ENCODE measurements around the gene ZNF384.

ZNF384 gene

DNA sequence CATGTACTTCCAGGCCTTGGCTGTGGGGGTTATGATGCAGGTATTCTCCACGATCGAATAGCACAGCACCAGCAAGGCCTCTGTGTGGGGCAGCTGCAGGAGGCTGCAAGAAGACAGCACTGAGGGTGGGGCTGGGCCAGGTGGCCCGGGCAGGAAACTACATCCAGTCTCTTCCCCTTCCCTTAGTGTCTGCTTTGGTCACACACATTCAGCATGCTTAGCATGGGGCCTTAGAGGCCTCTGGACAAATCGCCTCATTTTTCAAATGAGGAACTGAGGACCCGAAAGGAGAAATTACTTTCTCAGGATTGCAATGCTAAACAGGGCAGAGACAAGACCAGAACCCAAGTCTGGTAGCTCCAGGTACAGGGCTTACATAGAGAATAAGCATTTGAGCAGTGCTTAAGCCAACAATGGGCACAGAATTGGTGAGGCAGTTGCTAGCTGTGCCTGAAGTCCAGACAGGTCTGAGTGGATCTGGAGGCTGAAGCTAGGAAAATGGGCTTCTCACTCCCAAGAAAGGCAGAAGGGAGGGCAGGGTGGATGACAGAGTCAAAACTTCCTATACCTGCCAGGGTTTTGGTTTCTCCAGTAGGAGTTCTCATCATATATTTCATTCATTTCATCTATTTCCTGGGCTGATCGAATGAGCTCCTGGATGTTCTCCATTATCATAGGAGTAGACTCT lies 45.5 kb downstream of the ZNF384 start:
- no peaks in the 10 kb centered on the region for H3K27me3 Mint-ChIP-seq
- H3K4me3 Mint-ChIP-seq: no peak overlapping the region
- ATAC-seq (replicated peaks; ENCODE audit: extremely low read depth, poor library complexity, severe bottlenecking) (peak; percentile 36), DNase-seq (ENCODE audit: low spot score in 2 of 2) (no peak)
- H3K27ac Mint-ChIP-seq (ENCODE audit: low read depth): no peak overlapping the region
- H3K9me3 Mint-ChIP-seq: no peaks in the 10 kb centered on the region
- H3K4me1 Mint-ChIP-seq: peaks cover 18% of the 10 kb centered on the region
- peaks cover 8% of the 10 kb centered on the region for H3K36me3 Mint-ChIP-seq (ENCODE audit: insufficient read depth)

DNA sequence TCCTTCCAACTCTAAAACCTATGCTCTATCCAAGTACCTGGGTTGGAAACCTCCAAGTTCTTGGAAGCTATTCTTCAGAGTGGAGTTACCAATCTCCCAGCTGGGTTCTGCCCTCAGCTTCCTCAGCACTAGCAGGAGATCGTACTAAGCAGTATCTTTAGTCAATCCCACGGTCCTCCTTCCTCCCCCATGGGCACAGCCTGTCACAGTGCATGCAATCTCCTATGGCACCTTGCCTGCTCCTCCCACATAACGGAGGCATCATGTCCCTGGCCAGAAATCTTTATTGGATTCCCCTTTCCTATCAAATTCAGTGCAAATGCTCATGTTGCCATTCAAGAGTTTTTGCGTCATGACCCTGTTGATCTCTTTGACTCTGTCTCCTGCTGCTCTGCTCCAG lies 48.0 kb downstream of the ZNF384 start:
- Mint-ChIP-seq H3K27ac (ENCODE audit: low read depth) (no peak overlapping the region), H3K4me3 (no peak overlapping the region), H3K9me3 (no peaks in the 10 kb centered on the region), H3K36me3 (ENCODE audit: insufficient read depth) (peaks cover 3% of the 10 kb centered on the region), H3K4me1 (peaks cover 13% of the 10 kb centered on the region), H3K27me3 (no peaks in the 10 kb centered on the region)
- DNase-seq (ENCODE audit: low spot score in 2 of 2) (no peak), ATAC-seq (replicated peaks; ENCODE audit: extremely low read depth, poor library complexity, severe bottlenecking) (no peak)

DNA sequence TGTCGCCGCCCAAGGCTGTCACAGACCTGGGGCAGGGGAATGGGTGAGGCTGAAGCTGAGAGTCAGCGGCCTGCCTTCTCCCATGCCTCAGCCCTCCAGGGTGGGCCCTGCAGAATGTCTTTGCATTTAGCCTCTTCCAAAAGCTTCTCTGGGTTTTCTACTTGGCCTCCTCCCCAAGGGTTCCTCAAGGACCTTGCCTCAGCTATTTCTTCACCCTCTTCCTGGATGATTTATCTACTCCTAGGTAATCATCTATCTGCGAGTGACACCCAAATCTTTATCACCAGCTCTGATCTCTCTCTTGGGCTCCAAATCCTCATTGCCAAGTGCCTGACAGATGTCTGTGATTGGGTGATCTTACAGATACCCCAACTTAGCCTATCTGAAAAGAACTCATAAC lies 48.7 kb downstream of the ZNF384 start:
- no peaks in the 10 kb centered on the region for H3K27me3 Mint-ChIP-seq
- peaks cover 18% of the 10 kb centered on the region for H3K4me1 Mint-ChIP-seq
- H3K4me3 Mint-ChIP-seq: no peak overlapping the region

DNA sequence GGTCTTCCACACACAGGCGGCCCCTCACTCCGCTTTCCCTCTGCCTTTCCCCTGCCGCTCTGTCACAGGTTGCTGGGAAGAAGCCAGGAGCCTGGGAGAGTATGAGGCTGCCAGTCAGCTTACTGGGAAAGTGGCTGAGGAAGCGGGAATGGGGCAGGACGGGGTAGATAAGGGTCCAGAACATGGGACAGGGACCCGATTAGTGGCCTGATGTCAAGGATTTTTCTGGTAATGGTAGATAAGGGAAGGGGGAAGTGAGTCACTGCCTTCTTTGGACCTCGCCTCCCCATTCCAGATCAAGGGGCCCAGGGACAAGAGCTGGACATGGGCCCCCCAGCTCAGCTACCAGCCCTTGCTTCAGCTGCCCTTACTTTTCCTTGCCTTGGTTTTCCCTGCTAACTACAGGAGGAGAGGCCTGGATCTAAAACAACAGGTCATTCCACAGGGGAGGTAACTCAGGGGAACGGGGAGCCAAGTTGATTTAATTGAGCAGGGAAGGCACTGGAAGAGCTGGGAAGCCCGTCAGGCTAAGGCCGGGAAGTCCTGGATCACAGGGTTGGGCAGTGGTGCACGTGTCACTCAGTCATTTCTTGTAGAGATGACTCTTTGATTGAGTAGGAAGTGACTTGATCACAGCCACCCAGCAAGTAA lies 49.9 kb downstream of the ZNF384 start:
- Mint-ChIP-seq H3K4me1 (peaks cover 18% of the 10 kb centered on the region), H3K27me3 (no peaks in the 10 kb centered on the region), H3K27ac (ENCODE audit: low read depth) (no peak overlapping the region), H3K36me3 (ENCODE audit: insufficient read depth) (peaks cover 9% of the 10 kb centered on the region), H3K9me3 (no peaks in the 10 kb centered on the region), H3K4me3 (no peak overlapping the region)
- no peak for ATAC-seq (replicated peaks; ENCODE audit: extremely low read depth, poor library complexity, severe bottlenecking)
- no peak for DNase-seq (ENCODE audit: low spot score in 2 of 2)

More for the DNA sequence above, 48.7 kb downstream of the ZNF384 start:
- H3K36me3 Mint-ChIP-seq (ENCODE audit: insufficient read depth): peaks cover 6% of the 10 kb centered on the region
- ATAC-seq (replicated peaks; ENCODE audit: extremely low read depth, poor library complexity, severe bottlenecking): no peak
- DNase-seq (ENCODE audit: low spot score in 2 of 2): no peak
- H3K9me3 Mint-ChIP-seq: no peaks in the 10 kb centered on the region
- no peak overlapping the region for H3K27ac Mint-ChIP-seq (ENCODE audit: low read depth)

DNA sequence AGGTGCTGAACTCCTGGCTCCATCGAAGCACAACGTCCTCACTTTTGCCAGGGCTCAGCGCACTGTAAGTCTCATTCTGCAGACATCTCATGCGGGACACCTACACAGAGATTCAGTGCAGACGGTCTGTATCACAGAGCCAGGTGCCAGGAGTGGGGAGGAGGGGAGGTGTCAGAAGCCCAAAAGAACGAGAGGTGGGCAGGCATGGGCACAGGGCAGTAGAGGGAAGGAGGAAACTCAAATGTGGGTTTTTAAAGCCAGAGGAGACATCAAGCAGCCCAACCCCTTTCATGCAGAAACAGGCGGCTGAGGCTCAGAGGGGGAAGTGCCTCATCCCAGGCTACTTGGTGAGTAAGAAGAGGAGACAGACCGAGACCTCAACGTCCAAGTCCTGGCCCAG lies 50.9 kb downstream of the ZNF384 start:
- Mint-ChIP-seq H3K9me3 (no peaks in the 10 kb centered on the region), H3K4me1 (peaks cover 18% of the 10 kb centered on the region), H3K27me3 (no peaks in the 10 kb centered on the region), H3K4me3 (no peak overlapping the region), H3K36me3 (ENCODE audit: insufficient read depth) (peaks cover 8% of the 10 kb centered on the region), H3K27ac (ENCODE audit: low read depth) (no peak overlapping the region)
- DNase-seq (ENCODE audit: low spot score in 2 of 2): no peak
- ATAC-seq (replicated peaks; ENCODE audit: extremely low read depth, poor library complexity, severe bottlenecking): no peak

DNA sequence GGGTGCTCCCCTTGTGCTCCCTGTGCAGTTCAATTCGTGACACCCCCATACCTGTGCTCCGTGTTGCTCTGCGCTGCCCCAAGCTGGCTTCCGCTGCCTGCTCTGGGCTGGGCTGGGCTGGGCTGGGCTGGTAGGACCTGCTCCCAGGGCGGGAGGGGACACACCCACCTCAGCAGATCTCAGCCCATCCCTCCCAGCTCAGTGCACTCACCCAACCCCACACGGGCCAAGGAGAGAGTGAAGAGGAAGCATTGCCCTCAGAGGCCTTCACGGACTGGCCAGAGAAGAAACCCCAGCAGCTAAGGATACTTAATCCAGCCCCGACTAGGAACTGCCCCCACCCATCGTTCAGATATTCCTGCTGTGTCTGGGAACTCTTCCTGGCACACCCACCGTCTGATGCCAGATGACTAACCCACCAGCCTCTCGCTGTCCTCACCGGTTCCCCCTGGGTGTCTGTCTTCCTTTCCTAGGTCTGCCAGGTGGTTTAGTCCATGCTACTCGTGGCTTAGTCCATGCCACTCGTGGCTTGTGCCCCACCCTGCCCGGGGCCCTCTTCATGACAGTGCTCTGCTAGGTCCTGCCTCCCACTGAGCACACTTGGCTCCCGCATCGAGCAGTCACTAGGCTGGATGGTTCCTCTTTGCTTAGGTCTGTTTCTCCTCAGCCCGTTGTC lies 53.2 kb downstream of the ZNF384 start, which contains the start of gene LPAR5:
TSS of gene LPAR5 (minus strand) at position 104 of the 676 bp plus-strand sequence. CDS start 14,711 bp downstream, outside the sequence.
- DNase-seq (ENCODE audit: low spot score in 2 of 2) (no peak), ATAC-seq (replicated peaks; ENCODE audit: extremely low read depth, poor library complexity, severe bottlenecking) (peak; percentile 37)
- Mint-ChIP-seq H3K27me3 (no peaks in the 10 kb centered on the region), H3K9me3 (no peaks in the 10 kb centered on the region), H3K4me1 (peaks cover 39% of the 10 kb centered on the region), H3K4me3 (peak within 1 kb of the TSS; percentile 76), H3K36me3 (ENCODE audit: insufficient read depth) (peaks cover 9% of the 10 kb centered on the region), H3K27ac (ENCODE audit: low read depth) (peak within 1 kb of the TSS; percentile 89)

DNA sequence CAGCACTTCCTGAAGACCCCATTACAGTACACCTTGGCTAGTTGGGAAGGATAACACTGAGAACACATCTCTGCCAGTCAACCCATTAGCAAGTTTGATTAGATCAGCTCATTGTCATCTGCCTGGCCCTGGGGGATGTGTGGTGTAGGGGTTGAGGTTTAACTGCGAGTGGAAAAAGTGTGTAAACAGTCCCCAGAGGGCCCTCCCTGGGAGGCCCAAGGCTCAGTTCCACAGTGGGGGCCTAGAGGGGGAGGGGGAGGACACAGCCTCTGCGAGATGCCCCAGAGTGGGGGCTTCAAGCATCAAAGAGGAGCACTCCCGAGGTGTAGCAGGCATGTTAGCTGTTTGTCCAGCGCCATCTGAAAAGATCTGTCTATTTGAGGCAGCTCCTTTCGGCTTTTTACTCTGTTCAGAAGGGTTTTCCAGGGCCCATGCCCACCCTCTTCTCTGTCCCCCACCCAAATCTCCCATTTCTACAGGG lies 53.8 kb downstream of the ZNF384 start:
- Mint-ChIP-seq H3K4me3 (peak overlapping the region; percentile 76), H3K9me3 (no peaks in the 10 kb centered on the region), H3K4me1 (peaks cover 43% of the 10 kb centered on the region), H3K27me3 (no peaks in the 10 kb centered on the region), H3K27ac (ENCODE audit: low read depth) (peak overlapping the region; percentile 89), H3K36me3 (ENCODE audit: insufficient read depth) (peaks cover 9% of the 10 kb centered on the region)
- ATAC-seq (replicated peaks; ENCODE audit: extremely low read depth, poor library complexity, severe bottlenecking): peak; percentile 26
- DNase-seq (ENCODE audit: low spot score in 2 of 2): peak in 1 of 2 donors; percentile 21

DNA sequence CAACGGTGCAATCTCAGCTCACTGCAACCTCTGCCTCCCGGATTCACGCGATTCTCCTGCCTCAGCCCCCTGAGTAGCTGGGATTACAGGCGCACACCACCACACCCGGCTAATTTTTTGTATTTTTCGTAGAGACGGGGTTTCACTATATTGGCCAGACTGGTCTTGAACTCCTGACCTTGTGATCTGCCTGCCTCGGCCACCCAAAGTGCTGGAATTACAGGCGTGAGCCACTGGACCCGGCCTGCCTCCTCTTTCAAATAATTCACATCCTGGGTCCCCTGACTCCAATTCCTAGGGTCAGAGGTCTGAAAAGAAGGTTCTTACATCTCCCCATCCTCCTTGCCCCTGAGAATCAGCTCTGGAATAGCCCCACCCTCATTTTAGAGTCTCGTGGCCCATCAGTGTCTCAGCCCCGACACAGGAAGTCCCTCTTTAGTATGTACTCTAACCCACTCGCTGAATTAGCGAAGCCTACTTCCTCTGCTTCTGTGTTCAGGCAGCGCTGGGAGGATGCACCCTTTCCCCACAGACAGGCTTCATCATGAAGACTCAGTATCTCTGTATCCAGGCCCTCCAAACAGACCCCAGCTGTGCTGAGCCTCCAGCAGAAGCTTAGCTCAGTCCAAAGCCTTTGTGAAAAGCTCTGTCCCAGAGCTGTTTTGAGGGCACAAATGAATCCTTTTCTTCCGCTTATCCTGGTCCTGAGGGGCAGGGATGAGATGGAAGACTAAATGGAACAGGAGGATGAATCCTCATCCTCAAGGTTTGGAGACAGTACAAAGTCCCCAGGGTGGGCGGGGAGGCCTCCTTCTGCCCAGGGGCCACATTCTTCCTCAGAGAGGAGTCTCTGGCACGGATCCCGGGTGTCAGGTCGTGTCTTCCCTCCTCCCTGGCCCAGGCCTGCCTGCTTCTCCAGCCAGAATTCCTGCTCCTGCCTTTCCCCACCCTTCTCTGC lies 56.9 kb downstream of the ZNF384 start:
- Mint-ChIP-seq H3K4me3 (peak overlapping the region; percentile 79), H3K9me3 (no peaks in the 10 kb centered on the region), H3K4me1 (peaks cover 55% of the 10 kb centered on the region), H3K27me3 (no peaks in the 10 kb centered on the region), H3K27ac (ENCODE audit: low read depth) (peak overlapping the region; percentile 91), H3K36me3 (ENCODE audit: insufficient read depth) (peaks cover 12% of the 10 kb centered on the region)
- peak in 1 of 2 donors; percentile 41 for DNase-seq (ENCODE audit: low spot score in 2 of 2)
- ATAC-seq (replicated peaks; ENCODE audit: extremely low read depth, poor library complexity, severe bottlenecking): peak; percentile 74

DNA sequence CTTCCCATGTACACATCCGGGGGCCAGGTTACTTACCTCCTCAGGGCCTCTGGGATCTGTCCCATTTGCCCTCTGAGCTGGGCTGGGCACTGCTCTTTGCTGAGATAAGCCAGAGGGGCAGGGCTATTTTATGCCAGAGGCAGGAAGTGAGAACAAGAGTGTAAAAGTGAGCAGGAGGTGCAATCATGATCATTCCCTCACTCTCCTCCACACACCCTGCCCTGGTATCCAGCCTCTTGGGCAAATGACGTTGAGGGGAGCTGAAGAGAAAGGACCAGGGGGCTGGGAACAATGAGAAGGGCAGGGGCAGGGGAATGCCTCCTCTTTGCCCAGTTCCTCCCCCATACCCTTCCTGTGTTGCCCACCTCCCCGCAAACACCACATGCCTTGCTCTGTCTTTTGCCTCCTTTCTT lies 57.6 kb downstream of the ZNF384 start:
- no peaks in the 10 kb centered on the region for H3K9me3 Mint-ChIP-seq
- peaks cover 15% of the 10 kb centered on the region for H3K36me3 Mint-ChIP-seq (ENCODE audit: insufficient read depth)
- H3K27me3 Mint-ChIP-seq: no peaks in the 10 kb centered on the region
- DNase-seq (ENCODE audit: low spot score in 2 of 2) (no peak), ATAC-seq (replicated peaks; ENCODE audit: extremely low read depth, poor library complexity, severe bottlenecking) (peak; percentile 34)
- peak overlapping the region; percentile 79 for H3K4me3 Mint-ChIP-seq
- H3K4me1 Mint-ChIP-seq: peaks cover 59% of the 10 kb centered on the region
- peak overlapping the region; percentile 91 for H3K27ac Mint-ChIP-seq (ENCODE audit: low read depth)

DNA sequence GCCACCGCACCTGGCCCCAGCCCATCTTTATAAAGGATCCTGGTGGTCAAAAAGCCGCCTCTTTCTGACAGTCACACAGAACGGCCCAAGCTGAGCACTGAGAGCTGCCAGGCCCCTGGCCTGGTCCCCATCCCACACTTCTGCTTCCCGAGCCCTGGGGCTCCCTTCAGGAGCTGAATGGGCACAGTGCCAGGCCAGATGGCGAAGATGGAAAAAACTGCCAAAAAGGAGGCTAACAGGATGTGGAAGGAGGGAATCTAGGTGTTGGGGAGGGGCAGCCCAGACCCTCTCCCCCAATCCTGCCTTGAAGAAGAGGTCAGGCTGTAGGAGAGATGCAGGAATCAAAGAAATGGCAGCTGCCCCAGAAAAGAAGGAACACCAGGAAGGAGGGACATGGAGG lies 58.4 kb downstream of the ZNF384 start:
- H3K4me3 Mint-ChIP-seq: peak overlapping the region; percentile 79
- ATAC-seq (replicated peaks; ENCODE audit: extremely low read depth, poor library complexity, severe bottlenecking) (no peak), DNase-seq (ENCODE audit: low spot score in 2 of 2) (no peak)
- peak overlapping the region; percentile 91 for H3K27ac Mint-ChIP-seq (ENCODE audit: low read depth)
- no peaks in the 10 kb centered on the region for H3K9me3 Mint-ChIP-seq
- peaks cover 12% of the 10 kb centered on the region for H3K36me3 Mint-ChIP-seq (ENCODE audit: insufficient read depth)
- no peaks in the 10 kb centered on the region for H3K27me3 Mint-ChIP-seq
- peaks cover 54% of the 10 kb centered on the region for H3K4me1 Mint-ChIP-seq

DNA sequence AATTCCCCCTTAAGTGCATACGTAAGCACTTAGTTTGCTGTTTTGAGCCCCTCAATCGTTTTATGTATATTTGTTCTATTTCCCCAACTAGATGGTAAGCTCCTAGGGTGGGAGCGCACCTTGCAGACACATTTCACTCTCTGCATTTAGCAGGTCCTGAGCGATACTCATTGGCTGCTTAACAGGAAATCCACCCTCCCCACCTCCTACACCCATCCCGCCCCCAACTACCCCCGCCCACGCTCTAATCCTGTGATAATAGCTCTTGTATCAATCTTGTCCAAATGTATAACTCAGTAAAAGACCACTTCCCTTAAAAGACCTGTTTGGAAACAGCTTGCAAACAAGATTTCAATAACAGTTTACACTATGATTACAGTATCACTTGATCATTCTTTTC lies 61.6 kb downstream of the ZNF384 start:
- peak overlapping the region; percentile 83 for H3K27ac Mint-ChIP-seq (ENCODE audit: low read depth)
- H3K36me3 Mint-ChIP-seq (ENCODE audit: insufficient read depth): peaks cover 18% of the 10 kb centered on the region
- H3K4me1 Mint-ChIP-seq: peaks cover 41% of the 10 kb centered on the region
- H3K9me3 Mint-ChIP-seq: no peaks in the 10 kb centered on the region
- ATAC-seq (replicated peaks; ENCODE audit: extremely low read depth, poor library complexity, severe bottlenecking) (peak; percentile 65), DNase-seq (ENCODE audit: low spot score in 2 of 2) (no peak)
- peak overlapping the region; percentile 79 for H3K4me3 Mint-ChIP-seq
- H3K27me3 Mint-ChIP-seq: no peaks in the 10 kb centered on the region

All from central memory CD8-positive, alpha-beta T cell (primary cell).